ENCODE measurements around the gene CTXND1. TPM values are rescaled to one million over a fixed set of nuclear protein-coding genes. Genes with fewer than 3 reads are reported as not detected.

Gene CTXND1
- polyA plus RNA-seq, 3 donors, result not detected

GRCh38 chr15:80169768-80170357 lies 82.2 kb downstream of the CTXND1 start:
- no peaks in the 10 kb centered on the region for H3K27me3 ChIP-seq (ENCODE audit: control insufficient read depth in 2 of 2, insufficient read depth in 2 of 2, low read length in 2 of 2)
- TF ChIP-seq CTCF (IDR thresholded peaks at IDR 0.05), result no peak
- intact Hi-C loops (cut with micrococcal nuclease), result no loop called here

GRCh38 chr15:80168421-80168820 lies 83.6 kb downstream of the CTXND1 start:
- Mint-ChIP-seq H3K27ac (peak overlapping the region in 1 of 7 donors; percentile 21), H3K9me3 (peaks cover 0 to 2% (median 0%) of the 10 kb centered on the region in 7 donors), H3K27me3 (ENCODE audit: low read depth in 3 of 3) (peaks cover 0 to 4% (median 0%) of the 10 kb centered on the region in 3 donors), H3K4me3 (no peak overlapping the region), H3K4me1 (peaks cover 2% of the 10 kb centered on the region), H3K36me3 (peaks cover 26 to 64% of the 10 kb centered on the region in 2 donors)
- no peak for DNase-seq
- H3K27ac ChIP-seq (ENCODE audit: low read depth in 1 of 2, low read length in 2 of 2), result no peak overlapping the region
- H2AFZ ChIP-seq (ENCODE audit: insufficient read depth, low read depth, low read length, poor library complexity, severe bottlenecking), result no peak overlapping the region
- TF ChIP-seq CTCF (IDR thresholded peaks at IDR 0.05), result no peak
- no peaks in the 10 kb centered on the region for H3K79me2 ChIP-seq (ENCODE audit: insufficient read depth, low read length)
- H3K4me2 ChIP-seq (replicated peaks; ENCODE audit: extremely low read depth, low read length, poor library complexity, severe bottlenecking), result no peak overlapping the region
- peaks cover 15 to 34% of the 10 kb centered on the region in 2 donors for H3K36me3 ChIP-seq (replicated peaks in 1 of 2; ENCODE audit: control insufficient read depth in 1 of 2, insufficient read depth in 2 of 2, low read length in 2 of 2)
- WGBS (ENCODE audit: insufficient coverage), result 96% methylated on average over 4 of the region's 5 CpGs
- intact Hi-C loops (cut with micrococcal nuclease), result no loop called here
- no peaks in the 10 kb centered on the region for H3K27me3 ChIP-seq (ENCODE audit: control insufficient read depth in 2 of 2, insufficient read depth in 2 of 2, low read length in 2 of 2)
- H3K9me3 ChIP-seq (replicated peaks in 1 of 2; ENCODE audit: control insufficient read depth in 1 of 2, insufficient read depth in 1 of 2, low read length in 2 of 2), result no peaks in the 10 kb centered on the region
- H3K4me3 ChIP-seq (replicated peaks in 1 of 3; ENCODE audit: low read depth in 2 of 3, low read length in 3 of 3), result no peak overlapping the region
- no peaks in the 10 kb centered on the region for H3K4me1 ChIP-seq (ENCODE audit: control insufficient read depth in 1 of 2, insufficient read depth in 2 of 2, low read length in 2 of 2)
- no peak overlapping the region for H3K9ac ChIP-seq (ENCODE audit: insufficient read depth, low read length, poor library complexity, severe bottlenecking)
- no peaks in the 10 kb centered on the region for H4K20me1 ChIP-seq (ENCODE audit: insufficient read depth, low read length)

More at GRCh38 chr15:80169768-80170357, 82.2 kb downstream of the CTXND1 start:
- DNase-seq, result no peak
- H3K9me3 ChIP-seq (replicated peaks in 1 of 2; ENCODE audit: control insufficient read depth in 1 of 2, insufficient read depth in 1 of 2, low read length in 2 of 2), result no peaks in the 10 kb centered on the region
- H3K9ac ChIP-seq (ENCODE audit: insufficient read depth, low read length, poor library complexity, severe bottlenecking), result no peak overlapping the region
- Mint-ChIP-seq H3K36me3 (peaks cover 26 to 65% of the 10 kb centered on the region in 2 donors), H3K9me3 (no peaks in the 10 kb centered on the region), H3K27me3 (ENCODE audit: low read depth in 3 of 3) (peaks cover 0 to 4% (median 1%) of the 10 kb centered on the region in 3 donors), H3K4me3 (no peak overlapping the region), H3K27ac (no peak overlapping the region), H3K4me1 (no peaks in the 10 kb centered on the region)
- WGBS (ENCODE audit: insufficient coverage), result 89% methylated on average over 7 of the region's 12 CpGs
- no peak overlapping the region for H3K4me2 ChIP-seq (replicated peaks; ENCODE audit: extremely low read depth, low read length, poor library complexity, severe bottlenecking)
- no peak overlapping the region for H3K27ac ChIP-seq (ENCODE audit: low read depth in 1 of 2, low read length in 2 of 2)
- H4K20me1 ChIP-seq (ENCODE audit: insufficient read depth, low read length), result no peaks in the 10 kb centered on the region
- H3K79me2 ChIP-seq (ENCODE audit: insufficient read depth, low read length), result no peaks in the 10 kb centered on the region
- peaks cover 16 to 43% of the 10 kb centered on the region in 2 donors for H3K36me3 ChIP-seq (replicated peaks in 1 of 2; ENCODE audit: control insufficient read depth in 1 of 2, insufficient read depth in 2 of 2, low read length in 2 of 2)
- no peak overlapping the region for H3K4me3 ChIP-seq (replicated peaks in 1 of 3; ENCODE audit: low read depth in 2 of 3, low read length in 3 of 3)
- H3K4me1 ChIP-seq (ENCODE audit: control insufficient read depth in 1 of 2, insufficient read depth in 2 of 2, low read length in 2 of 2), result no peaks in the 10 kb centered on the region
- no peak overlapping the region for H2AFZ ChIP-seq (ENCODE audit: insufficient read depth, low read depth, low read length, poor library complexity, severe bottlenecking)
